ENCODE measurements around the gene SLCO4A1. TPM values are rescaled to one million over a fixed set of nuclear protein-coding genes. Genes with fewer than 3 reads are reported as not detected.

Gene SLCO4A1
- total and polyA plus RNA-seq, 12 donors, result 1.5 to 52.7 (median 6.8) TPM

GRCh38 chr20:62595491-62595890 is 46.8 kb upstream of the SLCO4A1 start:
- Histone ChIP-seq H3K4me1 (peaks cover 0 to 16% (median 4%) of the 10 kb centered on the region in 9 donors), H3K27me3 (peaks cover 4 to 45% (median 20%) of the 10 kb centered on the region in 7 donors), H3K27ac (no peak overlapping the region), H3K4me3 (no peak overlapping the region), H3K9me3 (no peaks in the 10 kb centered on the region), H3K36me3 (no peaks in the 10 kb centered on the region)
- peak; percentile 24 to 85 (median 77) for ATAC-seq
- DNase-seq, result peak; percentile 57 to 68
- WGBS, 2 donors, result 28 to 33% methylated on average over 15 of the region's 15 CpGs
- TF ChIP-seq CTCF (IDR thresholded peaks at IDR 0.05), result no peak
- intact Hi-C loops (cut with DNase I), result no loop called here

- H3K27ac ChIP-seq, result no peak overlapping the region
- no peaks in the 10 kb centered on the region for H3K9me3 ChIP-seq
- DNase-seq (no peak), ATAC-seq (no peak)
- no peak overlapping the region for H3K4me3 ChIP-seq
- TF ChIP-seq CTCF (IDR thresholded peaks at IDR 0.05), result no peak
- WGBS, 2 donors, result 66% methylated on average over 18 of the region's 18 CpGs
- H3K27me3 ChIP-seq, result peaks cover 4 to 45% (median 21%) of the 10 kb centered on the region in 7 donors
- H3K4me1 ChIP-seq, result peaks cover 0 to 12% (median 4%) of the 10 kb centered on the region in 9 donors
- no peaks in the 10 kb centered on the region for H3K36me3 ChIP-seq
- intact Hi-C loops (cut with DNase I), result no loop called here
These were observed 45.8 kb upstream of the SLCO4A1 start for GRCh38 chr20:62596486-62596885.

GRCh38 chr20:62596921-62597320 is 45.4 kb upstream of the SLCO4A1 start:
- H3K27ac ChIP-seq, result no peak overlapping the region
- 84 to 87% methylated on average over 10 of the region's 10 CpGs for WGBS, 2 donors
- no peak for TF ChIP-seq CTCF (IDR thresholded peaks at IDR 0.05)
- H3K4me3 ChIP-seq, result no peak overlapping the region
- peaks cover 4 to 46% (median 20%) of the 10 kb centered on the region in 7 donors for H3K27me3 ChIP-seq
- H3K36me3 ChIP-seq, result no peaks in the 10 kb centered on the region
- intact Hi-C loops (cut with DNase I), result no loop called here
- H3K9me3 ChIP-seq, result no peaks in the 10 kb centered on the region
- ATAC-seq (no peak), DNase-seq (no peak)
- H3K4me1 ChIP-seq, result peaks cover 0 to 16% (median 4%) of the 10 kb centered on the region in 9 donors

GRCh38 chr20:62597416-62598115 is 44.7 kb upstream of the SLCO4A1 start:
- Histone ChIP-seq H3K9me3 (no peaks in the 10 kb centered on the region), H3K4me3 (no peak overlapping the region), H3K4me1 (peaks cover 0 to 23% (median 4%) of the 10 kb centered on the region in 9 donors), H3K27ac (no peak overlapping the region), H3K36me3 (no peaks in the 10 kb centered on the region), H3K27me3 (peaks cover 4 to 47% (median 20%) of the 10 kb centered on the region in 7 donors)
- no peak for ATAC-seq
- no peak for DNase-seq
- 80 to 82% methylated on average over 15 of the region's 15 CpGs for WGBS, 2 donors
- no peak for TF ChIP-seq CTCF (IDR thresholded peaks at IDR 0.05)
- intact Hi-C loops (cut with DNase I), result no loop called here
